Breast epithelium (tissue), 4 donors: ENCODE data around the gene SRGAP1. TPM values are rescaled to one million over a fixed set of nuclear protein-coding genes. Genes with fewer than 3 reads are reported as not detected.

Experiments used
- DNase-seq, 2 donors: peaks; one replicate each; pipeline ENCODE4 v3.0.0-alpha.2; 2019; ENCODE audit warnings: low spot score in 2 of 2
- H3K27ac ChIP-seq, 2 donors: fragments of 200-600 bp; sonication (generic) in 1 of 2; one replicate each; pipeline ENCODE4 v1.5.1; 2016 to 2019; ENCODE audit warnings: mild to moderate bottlenecking in 1 of 2
- H3K27me3 ChIP-seq, 2 donors: fragments of 200-600 bp; sonication (generic) in 1 of 2; one replicate each; pipeline versions ENCODE4 v1.5.1 to v1.6.0; 2017 to 2019; ENCODE audit warnings: control low read depth in 1 of 2, mild to moderate bottlenecking in 1 of 2
- H3K36me3 ChIP-seq: fragments of 200-600 bp; one replicate; pipeline ENCODE4 v1.5.1; 2019
- H3K4me1 ChIP-seq, 2 donors: fragments of 200-600 bp; sonication (generic); one replicate each; pipeline ENCODE4 v1.5.1; 2016 to 2019; ENCODE audit warnings: control low read depth in 1 of 2
- H3K4me3 ChIP-seq, 3 donors: fragments of 200-600 bp; sonication (generic); 1 replicate in 2 of 3; 2 replicates in 1 of 3; pipeline ENCODE4 v1.5.1; 2016 to 2019; ENCODE audit warnings: mild to moderate bottlenecking in 3 of 3, moderate library complexity in 2 of 3
- H3K9me3 ChIP-seq, 2 donors: fragments of 200-600 bp; sonication (generic) in 1 of 2; one replicate each; pipeline ENCODE4 v1.5.1; 2016 to 2019; ENCODE audit warnings: control low read depth in 1 of 2
- CTCF ChIP-seq, 3 donors: fragments of 450-650 bp; IDR thresholded peaks; one replicate each; pipeline ENCODE4 v1.5.1; 2016 to 2017; ENCODE audit warnings: antibody characterized with exemption in 3 of 3, mild to moderate bottlenecking in 3 of 3, moderate library complexity in 3 of 3
- POLR2A ChIP-seq: fragments of 450-650 bp; IDR thresholded peaks from one replicate; pipeline ENCODE4 v1.6.1; 2016; ENCODE audit warnings: antibody characterized with exemption, mild to moderate bottlenecking, moderate library complexity
- POLR2AphosphoS5 ChIP-seq, 3 donors: sonication (generic); formaldehyde crosslinking; IDR thresholded peaks; one replicate each; pipeline ENCODE4 v1.6.1; 2017; ENCODE audit warnings: antibody characterized with exemption in 3 of 3
- intact Hi-C: fragments of 100-400 bp; cut with DNase I; formaldehyde crosslinking; loops from one replicate; pipeline ENCODE4 v1.15.1; 2023; ENCODE audit warnings: low total_unique reads
- total RNA-seq, 3 donors: library from RNA; depleted of rRNA; stranded (reverse); fragments of >200 nt; gene quantifications; one replicate each; pipeline ENCODE4 v1.1.0, GENCODE V29; 2016

Gene SRGAP1
- total RNA-seq, 3 donors from 2014 or later: 20.3 to 58.7 (median 29.3) TPM

GRCh38 chr12:63848450-63848849 is 4.0 kb downstream of the SRGAP1 start:
- no peaks in the 10 kb centered on the region for H3K9me3 ChIP-seq
- H3K36me3 ChIP-seq: no peaks in the 10 kb centered on the region
- intact Hi-C loops: loop anchor here (10.0 kb wide), 1 partner anchor 246 kb away; no protein-coding TSS in a partner anchor
- TF ChIP-seq POLR2A (no peak), POLR2AphosphoS5 (IDR thresholded peaks at IDR 0.05) (no peak), CTCF (IDR thresholded peaks at IDR 0.05) (no peak)
- H3K4me1 ChIP-seq: peaks cover 0 to 15% of the 10 kb centered on the region in 2 donors
- H3K4me3 ChIP-seq: no peak overlapping the region
- H3K27ac ChIP-seq: no peak overlapping the region
- H3K27me3 ChIP-seq: no peaks in the 10 kb centered on the region
- DNase-seq: no peak

GRCh38 chr12:63849106-63849620 is 4.7 kb downstream of the SRGAP1 start:
- Histone ChIP-seq H3K4me3 (no peak overlapping the region), H3K27ac (no peak overlapping the region), H3K27me3 (no peaks in the 10 kb centered on the region), H3K36me3 (no peaks in the 10 kb centered on the region), H3K9me3 (no peaks in the 10 kb centered on the region), H3K4me1 (peaks cover 0 to 15% of the 10 kb centered on the region in 2 donors)
- TF ChIP-seq POLR2AphosphoS5 (IDR thresholded peaks at IDR 0.05) (no peak), CTCF (IDR thresholded peaks at IDR 0.05) (no peak), POLR2A (no peak)
- no peak for DNase-seq
- intact Hi-C loops: loop anchor here (10.0 kb wide), 1 partner anchor 246 kb away; no protein-coding TSS in a partner anchor

GRCh38 chr12:63849641-63850040 is 5.1 kb downstream of the SRGAP1 start:
- no peaks in the 10 kb centered on the region for H3K27me3 ChIP-seq
- no peaks in the 10 kb centered on the region for H3K9me3 ChIP-seq
- intact Hi-C loops: loop anchor here (10.0 kb wide), 1 partner anchor 245 kb away; no protein-coding TSS in a partner anchor
- no peak overlapping the region for H3K4me3 ChIP-seq
- H3K27ac ChIP-seq: no peak overlapping the region
- H3K4me1 ChIP-seq: peaks cover 0 to 15% of the 10 kb centered on the region in 2 donors
- H3K36me3 ChIP-seq: no peaks in the 10 kb centered on the region
- no peak for TF ChIP-seq CTCF (IDR thresholded peaks at IDR 0.05)
- no peak for TF ChIP-seq POLR2A
- no peak for TF ChIP-seq POLR2AphosphoS5 (IDR thresholded peaks at IDR 0.05)
- DNase-seq: no peak

- H3K9me3 ChIP-seq: no peaks in the 10 kb centered on the region
- H3K4me1 ChIP-seq: no peaks in the 10 kb centered on the region
- H3K27ac ChIP-seq: no peak overlapping the region
- H3K4me3 ChIP-seq: no peak overlapping the region
- intact Hi-C loops: no loop called here
- no peaks in the 10 kb centered on the region for H3K36me3 ChIP-seq
- TF ChIP-seq CTCF (IDR thresholded peaks at IDR 0.05) (no peak), POLR2AphosphoS5 (IDR thresholded peaks at IDR 0.05) (no peak), POLR2A (no peak)
- H3K27me3 ChIP-seq: no peaks in the 10 kb centered on the region
- no peak for DNase-seq
Measured at GRCh38 chr12:63853978-63854377, 9.5 kb downstream of the SRGAP1 start.

- no peaks in the 10 kb centered on the region for H3K27me3 ChIP-seq
- no peak for DNase-seq
- H3K27ac ChIP-seq: no peak overlapping the region
- H3K36me3 ChIP-seq: no peaks in the 10 kb centered on the region
- TF ChIP-seq POLR2AphosphoS5 (IDR thresholded peaks at IDR 0.05): no peak
- TF ChIP-seq POLR2A: no peak
- TF ChIP-seq CTCF (IDR thresholded peaks at IDR 0.05): no peak
- H3K4me3 ChIP-seq: no peak overlapping the region
- no peaks in the 10 kb centered on the region for H3K4me1 ChIP-seq
- intact Hi-C loops: no loop called here
- no peaks in the 10 kb centered on the region for H3K9me3 ChIP-seq
Measured at GRCh38 chr12:63855299-63855698, 10.8 kb downstream of the SRGAP1 start.
